ENCODE measurements around the gene HES2. TPM values are rescaled to one million over a fixed set of nuclear protein-coding genes. Genes with fewer than 3 reads are reported as not detected.

The HES2 gene
- total and polyA plus RNA-seq, 9 of the 15 experiments (the other 6 are each of a cell fraction or from before 2014, with no cell fraction given): 0.05 to 0.18 (median 0.07) TPM; not detected in 4

DNA sequence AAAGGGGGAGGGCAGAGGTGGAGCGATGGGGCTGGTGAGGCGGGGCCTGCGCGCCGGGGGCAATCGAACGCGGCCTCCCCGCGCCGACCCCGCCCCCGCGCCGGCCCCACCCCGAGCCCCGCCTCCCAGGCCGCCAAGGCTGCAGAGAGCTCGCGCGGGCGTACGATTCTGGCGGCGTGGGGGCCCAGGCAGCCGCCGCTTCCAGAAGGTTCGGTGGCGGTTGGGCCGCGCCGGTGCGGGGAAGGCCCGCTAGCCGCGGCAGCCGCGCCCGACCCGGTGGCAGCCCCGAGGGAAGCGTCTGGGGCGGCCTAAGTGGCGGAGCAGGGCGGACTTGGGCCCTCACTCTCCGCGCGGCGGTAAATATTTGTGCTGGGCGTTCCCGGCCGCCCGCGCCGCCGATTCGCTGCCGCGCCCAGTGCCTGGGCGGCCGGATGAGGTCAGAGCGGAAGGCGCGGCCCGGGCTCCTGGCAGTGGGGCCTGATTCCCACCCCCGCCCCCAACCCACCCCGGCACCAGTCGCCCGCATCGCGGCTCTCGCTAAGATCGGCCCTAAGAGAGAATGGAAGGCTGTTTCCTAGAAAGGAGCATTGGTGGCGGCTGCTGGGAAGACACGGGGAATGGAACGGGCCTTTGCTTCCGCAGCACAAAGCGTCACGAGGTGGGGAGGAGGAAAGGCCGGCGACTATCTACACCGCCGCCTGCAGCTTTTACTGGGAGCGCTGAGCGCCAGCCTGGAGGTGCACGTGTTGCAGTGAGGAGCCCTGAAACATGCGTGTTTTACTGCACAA lies 26.1 kb downstream of the HES2 start, which contains the start of gene ACOT7 (continued):
- TF ChIP-seq, protein P1, sequence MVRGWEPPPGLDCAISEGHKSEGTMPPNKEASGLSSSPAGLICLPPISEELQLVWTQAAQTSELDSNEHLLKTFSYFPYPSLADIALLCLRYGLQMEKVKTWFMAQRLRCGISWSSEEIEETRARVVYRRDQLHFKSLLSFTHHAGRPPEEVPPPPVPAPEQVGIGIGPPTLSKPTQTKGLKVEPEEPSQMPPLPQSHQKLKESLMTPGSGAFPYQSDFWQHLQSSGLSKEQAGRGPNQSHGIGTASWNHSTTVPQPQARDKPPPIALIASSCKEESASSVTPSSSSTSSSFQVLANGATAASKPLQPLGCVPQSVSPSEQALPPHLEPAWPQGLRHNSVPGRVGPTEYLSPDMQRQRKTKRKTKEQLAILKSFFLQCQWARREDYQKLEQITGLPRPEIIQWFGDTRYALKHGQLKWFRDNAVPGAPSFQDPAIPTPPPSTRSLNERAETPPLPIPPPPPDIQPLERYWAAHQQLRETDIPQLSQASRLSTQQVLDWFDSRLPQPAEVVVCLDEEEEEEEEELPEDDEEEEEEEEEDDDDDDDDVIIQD (CRISPR knock-in tag; IDR thresholded peaks at IDR 0.05): 0 out of 2 replicates have a peak, but pooled peaks have one; percentile 23
- TF ChIP-seq SIN3A (IDR thresholded peaks at IDR 0.05; ENCODE audit: borderline replicate concordance in 2 of 2, control insufficient read depth in 1 of 2, low read depth in 2 of 2, low read length in 2 of 2): peak; percentile 50 to 96; a peak in 3 of 4 replicates
- TF ChIP-seq FOXP1 (CRISPR knock-in tag; IDR thresholded peaks at IDR 0.05): peak; percentile 89; the same call in 1 of the 2 replicates
- peak; percentile 46 for TF ChIP-seq FIP1L1 (IDR thresholded peaks at IDR 0.05; ENCODE audit: low read depth, low read length, poor library complexity, severe bottlenecking)
- TF ChIP-seq ZNF165 (CRISPR knock-in tag; IDR thresholded peaks at IDR 0.05; ENCODE audit: borderline replicate concordance): 0 out of 2 replicates have a peak, but pooled peaks have one; percentile 64
- peak; percentile 85 for TF ChIP-seq POLR2H (tag; IDR thresholded peaks at IDR 0.05; ENCODE audit: low read depth)
- TF ChIP-seq ZNF766 (CRISPR knock-in tag; conservative IDR thresholded peaks at IDR 0.05): peak; percentile 77
- TF ChIP-seq NEUROD1 (IDR thresholded peaks at IDR 0.05; ENCODE audit: borderline replicate concordance, low read depth, low read length, partially characterized antibody): peak; percentile 57
- TF ChIP-seq, protein P2, sequence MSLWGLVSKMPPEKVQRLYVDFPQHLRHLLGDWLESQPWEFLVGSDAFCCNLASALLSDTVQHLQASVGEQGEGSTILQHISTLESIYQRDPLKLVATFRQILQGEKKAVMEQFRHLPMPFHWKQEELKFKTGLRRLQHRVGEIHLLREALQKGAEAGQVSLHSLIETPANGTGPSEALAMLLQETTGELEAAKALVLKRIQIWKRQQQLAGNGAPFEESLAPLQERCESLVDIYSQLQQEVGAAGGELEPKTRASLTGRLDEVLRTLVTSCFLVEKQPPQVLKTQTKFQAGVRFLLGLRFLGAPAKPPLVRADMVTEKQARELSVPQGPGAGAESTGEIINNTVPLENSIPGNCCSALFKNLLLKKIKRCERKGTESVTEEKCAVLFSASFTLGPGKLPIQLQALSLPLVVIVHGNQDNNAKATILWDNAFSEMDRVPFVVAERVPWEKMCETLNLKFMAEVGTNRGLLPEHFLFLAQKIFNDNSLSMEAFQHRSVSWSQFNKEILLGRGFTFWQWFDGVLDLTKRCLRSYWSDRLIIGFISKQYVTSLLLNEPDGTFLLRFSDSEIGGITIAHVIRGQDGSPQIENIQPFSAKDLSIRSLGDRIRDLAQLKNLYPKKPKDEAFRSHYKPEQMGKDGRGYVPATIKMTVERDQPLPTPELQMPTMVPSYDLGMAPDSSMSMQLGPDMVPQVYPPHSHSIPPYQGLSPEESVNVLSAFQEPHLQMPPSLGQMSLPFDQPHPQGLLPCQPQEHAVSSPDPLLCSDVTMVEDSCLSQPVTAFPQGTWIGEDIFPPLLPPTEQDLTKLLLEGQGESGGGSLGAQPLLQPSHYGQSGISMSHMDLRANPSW (CRISPR knock-in tag; IDR thresholded peaks at IDR 0.05): 0 out of 2 replicates have a peak, but pooled peaks have one; percentile 20
- TF ChIP-seq, protein P3, sequence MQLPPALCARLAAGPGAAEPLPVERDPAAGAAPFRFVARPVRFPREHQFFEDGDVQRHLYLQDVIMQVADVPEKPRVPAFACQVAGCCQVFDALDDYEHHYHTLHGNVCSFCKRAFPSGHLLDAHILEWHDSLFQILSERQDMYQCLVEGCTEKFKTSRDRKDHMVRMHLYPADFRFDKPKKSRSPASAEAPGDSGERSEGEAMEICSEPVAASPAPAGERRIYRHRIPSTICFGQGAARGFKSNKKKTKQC (CRISPR knock-in tag; IDR thresholded peaks at IDR 0.05): peak; percentile 84
- TF ChIP-seq CBFA2T3 (IDR thresholded peaks at IDR 0.05): peak; percentile 29; the same call in 1 of the 2 replicates
- TF ChIP-seq CXXC5 (CRISPR knock-in tag; IDR thresholded peaks at IDR 0.05): peak; percentile 94
- TF ChIP-seq NR3C1 (CRISPR knock-in tag; IDR thresholded peaks at IDR 0.05): 0 out of 2 replicates have a peak, but pooled peaks have one; percentile 73
- 0 out of 4 replicates have a peak, but pooled peaks of 1 of the 2 experiments have one; percentile 27 for TF ChIP-seq TRIM24 (IDR thresholded peaks at IDR 0.05)
- TF ChIP-seq, protein P4, sequence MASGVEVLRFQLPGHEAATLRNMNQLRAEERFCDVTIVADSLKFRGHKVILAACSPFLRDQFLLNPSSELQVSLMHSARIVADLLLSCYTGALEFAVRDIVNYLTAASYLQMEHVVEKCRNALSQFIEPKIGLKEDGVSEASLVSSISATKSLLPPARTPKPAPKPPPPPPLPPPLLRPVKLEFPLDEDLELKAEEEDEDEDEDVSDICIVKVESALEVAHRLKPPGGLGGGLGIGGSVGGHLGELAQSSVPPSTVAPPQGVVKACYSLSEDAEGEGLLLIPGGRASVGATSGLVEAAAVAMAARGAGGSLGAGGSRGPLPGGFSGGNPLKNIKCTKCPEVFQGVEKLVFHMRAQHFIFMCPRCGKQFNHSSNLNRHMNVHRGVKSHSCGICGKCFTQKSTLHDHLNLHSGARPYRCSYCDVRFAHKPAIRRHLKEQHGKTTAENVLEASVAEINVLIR (CRISPR knock-in tag; IDR thresholded peaks at IDR 0.05): peak; percentile 39; the same call in 1 of the 2 replicates
- TF ChIP-seq, protein P5, sequence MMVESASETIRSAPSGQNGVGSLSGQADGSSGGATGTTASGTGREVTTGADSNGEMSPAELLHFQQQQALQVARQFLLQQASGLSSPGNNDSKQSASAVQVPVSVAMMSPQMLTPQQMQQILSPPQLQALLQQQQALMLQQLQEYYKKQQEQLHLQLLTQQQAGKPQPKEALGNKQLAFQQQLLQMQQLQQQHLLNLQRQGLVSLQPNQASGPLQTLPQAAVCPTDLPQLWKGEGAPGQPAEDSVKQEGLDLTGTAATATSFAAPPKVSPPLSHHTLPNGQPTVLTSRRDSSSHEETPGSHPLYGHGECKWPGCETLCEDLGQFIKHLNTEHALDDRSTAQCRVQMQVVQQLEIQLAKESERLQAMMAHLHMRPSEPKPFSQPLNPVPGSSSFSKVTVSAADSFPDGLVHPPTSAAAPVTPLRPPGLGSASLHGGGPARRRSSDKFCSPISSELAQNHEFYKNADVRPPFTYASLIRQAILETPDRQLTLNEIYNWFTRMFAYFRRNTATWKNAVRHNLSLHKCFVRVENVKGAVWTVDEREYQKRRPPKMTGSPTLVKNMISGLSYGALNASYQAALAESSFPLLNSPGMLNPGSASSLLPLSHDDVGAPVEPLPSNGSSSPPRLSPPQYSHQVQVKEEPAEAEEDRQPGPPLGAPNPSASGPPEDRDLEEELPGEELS (CRISPR knock-in tag; IDR thresholded peaks at IDR 0.05; ENCODE audit: borderline replicate concordance): peak; percentile 94; the same call in 1 of the 2 replicates
- TF ChIP-seq TBP (optimal IDR thresholded peaks at IDR 0.05; ENCODE audit: low read depth, low read length): peak; percentile 39

All from K562 (cell line).